Testis (tissue), 2 donors: ENCODE measurements around the gene ZNF333.

Source experiments
- POLR2A ChIP-seq: fragments of 450-650 bp; IDR thresholded peaks from one replicate; pipeline ENCODE4 v1.6.1; 2017; ENCODE audit warnings: antibody characterized with exemption, mild to moderate bottlenecking, moderate library complexity
- TF ChIP-seq, protein P1 (sequence below), 3 experiments: fragments of 450-650 bp in 2 of 3; fragments of 200-600 bp in 1 of 3; sonication (generic) in 1 of 3; IDR thresholded peaks; one replicate each; pipeline ENCODE4 v1.5.1; 2016 to 2019; ENCODE audit warnings: antibody characterized with exemption in 3 of 3, mild to moderate bottlenecking in 2 of 3, moderate library complexity in 1 of 3

GRCh38 chr19:14682084-14682483, 7.8 kb upstream of the ZNF333 start:
- TF ChIP-seq, protein P1, sequence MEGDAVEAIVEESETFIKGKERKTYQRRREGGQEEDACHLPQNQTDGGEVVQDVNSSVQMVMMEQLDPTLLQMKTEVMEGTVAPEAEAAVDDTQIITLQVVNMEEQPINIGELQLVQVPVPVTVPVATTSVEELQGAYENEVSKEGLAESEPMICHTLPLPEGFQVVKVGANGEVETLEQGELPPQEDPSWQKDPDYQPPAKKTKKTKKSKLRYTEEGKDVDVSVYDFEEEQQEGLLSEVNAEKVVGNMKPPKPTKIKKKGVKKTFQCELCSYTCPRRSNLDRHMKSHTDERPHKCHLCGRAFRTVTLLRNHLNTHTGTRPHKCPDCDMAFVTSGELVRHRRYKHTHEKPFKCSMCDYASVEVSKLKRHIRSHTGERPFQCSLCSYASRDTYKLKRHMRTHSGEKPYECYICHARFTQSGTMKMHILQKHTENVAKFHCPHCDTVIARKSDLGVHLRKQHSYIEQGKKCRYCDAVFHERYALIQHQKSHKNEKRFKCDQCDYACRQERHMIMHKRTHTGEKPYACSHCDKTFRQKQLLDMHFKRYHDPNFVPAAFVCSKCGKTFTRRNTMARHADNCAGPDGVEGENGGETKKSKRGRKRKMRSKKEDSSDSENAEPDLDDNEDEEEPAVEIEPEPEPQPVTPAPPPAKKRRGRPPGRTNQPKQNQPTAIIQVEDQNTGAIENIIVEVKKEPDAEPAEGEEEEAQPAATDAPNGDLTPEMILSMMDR (IDR thresholded peaks at IDR 0.05), result no peak
- TF ChIP-seq POLR2A, result no peak
